HCT116 (cell line): ENCODE data around the gene AHI1.

Source experiments
- RAD21 ChIP-seq: IDR thresholded peaks from 2 replicates; pipeline ENCODE4 v1.6.1; 2012; ENCODE audit warnings: low read depth, mild to moderate bottlenecking
- TF ChIP-seq, protein P1 (sequence below), 3 experiments: fragments of 200-600 bp in 1 of 3; sonication (generic) in 1 of 3; IDR thresholded peaks in 2 of 3; conservative IDR thresholded peaks in 1 of 3; 2 replicates each; pipeline ENCODE4 v1.5.1; 2012 to 2017; ENCODE audit warnings: low read depth in 2 of 3, low read length in 2 of 3, antibody characterized with exemption in 1 of 3, borderline replicate concordance in 1 of 3, control low read depth in 1 of 3, mild to moderate bottlenecking in 1 of 3, mixed read lengths in 1 of 3, mixed run types in 1 of 3, moderate library complexity in 1 of 3; ENCODE audit not compliant: insufficient read depth in 1 of 3
- TF ChIP-seq, protein P2 (sequence below): IDR thresholded peaks from 2 replicates; pipeline ENCODE4 v1.6.1; 2012

DNA sequence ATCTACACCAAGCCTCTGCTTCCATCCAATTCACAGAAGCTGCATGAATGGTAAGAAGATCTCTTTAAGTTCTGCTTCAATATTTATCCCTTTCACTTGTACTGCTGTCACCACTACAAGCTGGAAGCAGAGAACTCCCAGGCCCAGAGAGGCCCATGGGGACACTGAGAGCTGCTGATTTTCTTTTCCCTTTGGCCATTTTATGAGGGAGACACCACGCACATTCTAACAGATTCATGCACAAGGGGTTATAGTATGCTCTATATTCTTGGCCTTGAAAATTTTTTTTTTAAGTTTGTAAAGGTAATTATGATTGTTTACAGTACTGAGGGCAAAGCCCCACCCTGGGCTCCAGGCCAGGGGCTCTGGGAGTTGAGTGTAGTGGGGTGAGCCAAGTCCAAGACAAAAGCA, 228.1 kb downstream of the AHI1 start:
- TF ChIP-seq, protein P1, sequence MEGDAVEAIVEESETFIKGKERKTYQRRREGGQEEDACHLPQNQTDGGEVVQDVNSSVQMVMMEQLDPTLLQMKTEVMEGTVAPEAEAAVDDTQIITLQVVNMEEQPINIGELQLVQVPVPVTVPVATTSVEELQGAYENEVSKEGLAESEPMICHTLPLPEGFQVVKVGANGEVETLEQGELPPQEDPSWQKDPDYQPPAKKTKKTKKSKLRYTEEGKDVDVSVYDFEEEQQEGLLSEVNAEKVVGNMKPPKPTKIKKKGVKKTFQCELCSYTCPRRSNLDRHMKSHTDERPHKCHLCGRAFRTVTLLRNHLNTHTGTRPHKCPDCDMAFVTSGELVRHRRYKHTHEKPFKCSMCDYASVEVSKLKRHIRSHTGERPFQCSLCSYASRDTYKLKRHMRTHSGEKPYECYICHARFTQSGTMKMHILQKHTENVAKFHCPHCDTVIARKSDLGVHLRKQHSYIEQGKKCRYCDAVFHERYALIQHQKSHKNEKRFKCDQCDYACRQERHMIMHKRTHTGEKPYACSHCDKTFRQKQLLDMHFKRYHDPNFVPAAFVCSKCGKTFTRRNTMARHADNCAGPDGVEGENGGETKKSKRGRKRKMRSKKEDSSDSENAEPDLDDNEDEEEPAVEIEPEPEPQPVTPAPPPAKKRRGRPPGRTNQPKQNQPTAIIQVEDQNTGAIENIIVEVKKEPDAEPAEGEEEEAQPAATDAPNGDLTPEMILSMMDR (IDR thresholded peaks at IDR 0.05 in 2 of 3, conservative IDR thresholded peaks at IDR 0.05 in 1 of 3; ENCODE audit: borderline replicate concordance in 1 of 3, insufficient read depth in 1 of 3, low read depth in 2 of 3, low read length in 2 of 3) = no peak
- no peak for TF ChIP-seq RAD21
- TF ChIP-seq, protein P2, sequence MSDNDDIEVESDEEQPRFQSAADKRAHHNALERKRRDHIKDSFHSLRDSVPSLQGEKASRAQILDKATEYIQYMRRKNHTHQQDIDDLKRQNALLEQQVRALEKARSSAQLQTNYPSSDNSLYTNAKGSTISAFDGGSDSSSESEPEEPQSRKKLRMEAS = no peak
